ENCODE measurements around the gene UBTD2. TPM values are rescaled to one million over a fixed set of nuclear protein-coding genes. Genes with fewer than 3 reads are reported as not detected.

Gene UBTD2
- total RNA-seq, 3 donors from 2014 or later (not counting 1 experiment from before 2014, with no cell fraction given): 1.7 to 3.3 (median 2.6) TPM

GRCh38 chr5:172313915-172314314 is 30.4 kb upstream of the UBTD2 start:
- H3K36me3 Mint-ChIP-seq: no peaks in the 10 kb centered on the region
- H3K4me3 ChIP-seq (ENCODE audit: low read length): no peak overlapping the region
- H3K4me1 Mint-ChIP-seq: no peaks in the 10 kb centered on the region
- no peaks in the 10 kb centered on the region for H3K36me3 ChIP-seq (ENCODE audit: control insufficient read depth, insufficient read depth, low read length)
- no peaks in the 10 kb centered on the region for H3K9me3 ChIP-seq (ENCODE audit: control insufficient read depth, insufficient read depth, low read length)
- WGBS (ENCODE audit: insufficient coverage): 79% methylated on average over 4 of the region's 4 CpGs
- DNase-seq (no peak), ATAC-seq (no peak)
- intact Hi-C loops (cut with micrococcal nuclease): no loop called here
- H3K4me3 Mint-ChIP-seq: no peak overlapping the region
- no peaks in the 10 kb centered on the region for H3K27me3 ChIP-seq (ENCODE audit: control insufficient read depth, insufficient read depth, low read length)
- H3K4me1 ChIP-seq (ENCODE audit: control insufficient read depth, insufficient read depth, low read length): no peaks in the 10 kb centered on the region
- no peak overlapping the region for H3K27ac ChIP-seq (ENCODE audit: low read length)
- H3K27me3 Mint-ChIP-seq (ENCODE audit: low read depth in 2 of 2): peaks cover 0 to 10% of the 10 kb centered on the region in 2 donors
- H3K27ac Mint-ChIP-seq: no peak overlapping the region
- no peaks in the 10 kb centered on the region for H3K9me3 Mint-ChIP-seq
- TF ChIP-seq CTCF (IDR thresholded peaks at IDR 0.05): no peak

GRCh38 chr5:172312286-172312685 is 28.7 kb upstream of the UBTD2 start:
- ATAC-seq: no peak
- WGBS (ENCODE audit: insufficient coverage): 89% methylated on average over 1 of the region's 1 CpG
- Histone ChIP-seq H3K27me3 (ENCODE audit: control insufficient read depth, insufficient read depth, low read length) (no peaks in the 10 kb centered on the region), H3K4me1 (ENCODE audit: control insufficient read depth, insufficient read depth, low read length) (no peaks in the 10 kb centered on the region), H3K4me3 (ENCODE audit: low read length) (no peak overlapping the region), H3K27ac (ENCODE audit: low read length) (no peak overlapping the region), H3K36me3 (ENCODE audit: control insufficient read depth, insufficient read depth, low read length) (no peaks in the 10 kb centered on the region), H3K9me3 (ENCODE audit: control insufficient read depth, insufficient read depth, low read length) (no peaks in the 10 kb centered on the region)
- Mint-ChIP-seq H3K27me3 (ENCODE audit: low read depth in 2 of 2) (peaks cover 3 to 14% of the 10 kb centered on the region in 2 donors), H3K36me3 (no peaks in the 10 kb centered on the region), H3K4me3 (no peak overlapping the region), H3K4me1 (no peaks in the 10 kb centered on the region), H3K27ac (no peak overlapping the region), H3K9me3 (no peaks in the 10 kb centered on the region)
- intact Hi-C loops (cut with micrococcal nuclease): no loop called here
- no peak for DNase-seq
- TF ChIP-seq CTCF (IDR thresholded peaks at IDR 0.05): no peak

- Mint-ChIP-seq H3K36me3 (no peaks in the 10 kb centered on the region), H3K27ac (no peak overlapping the region), H3K4me1 (no peaks in the 10 kb centered on the region), H3K27me3 (ENCODE audit: low read depth in 2 of 2) (peaks cover 3 to 14% of the 10 kb centered on the region in 2 donors), H3K4me3 (no peak overlapping the region), H3K9me3 (no peaks in the 10 kb centered on the region)
- no peak overlapping the region for H3K27ac ChIP-seq (ENCODE audit: low read length)
- no peaks in the 10 kb centered on the region for H3K36me3 ChIP-seq (ENCODE audit: control insufficient read depth, insufficient read depth, low read length)
- no peaks in the 10 kb centered on the region for H3K27me3 ChIP-seq (ENCODE audit: control insufficient read depth, insufficient read depth, low read length)
- H3K4me3 ChIP-seq (ENCODE audit: low read length): no peak overlapping the region
- intact Hi-C loops (cut with micrococcal nuclease): no loop called here
- no peaks in the 10 kb centered on the region for H3K9me3 ChIP-seq (ENCODE audit: control insufficient read depth, insufficient read depth, low read length)
- TF ChIP-seq CTCF (IDR thresholded peaks at IDR 0.05): no peak
- DNase-seq (no peak), ATAC-seq (no peak)
- H3K4me1 ChIP-seq (ENCODE audit: control insufficient read depth, insufficient read depth, low read length): no peaks in the 10 kb centered on the region
- WGBS (ENCODE audit: insufficient coverage): 76% methylated on average over 3 of the region's 4 CpGs
Measured at GRCh38 chr5:172311605-172312004, 28.0 kb upstream of the UBTD2 start.

- Mint-ChIP-seq H3K4me1 (no peaks in the 10 kb centered on the region), H3K27me3 (ENCODE audit: low read depth in 2 of 2) (peaks cover 3 to 14% of the 10 kb centered on the region in 2 donors), H3K27ac (no peak overlapping the region), H3K4me3 (no peak overlapping the region), H3K36me3 (no peaks in the 10 kb centered on the region), H3K9me3 (no peaks in the 10 kb centered on the region)
- Histone ChIP-seq H3K27me3 (ENCODE audit: control insufficient read depth, insufficient read depth, low read length) (no peaks in the 10 kb centered on the region), H3K4me3 (ENCODE audit: low read length) (no peak overlapping the region), H3K4me1 (ENCODE audit: control insufficient read depth, insufficient read depth, low read length) (no peaks in the 10 kb centered on the region), H3K36me3 (ENCODE audit: control insufficient read depth, insufficient read depth, low read length) (no peaks in the 10 kb centered on the region), H3K9me3 (ENCODE audit: control insufficient read depth, insufficient read depth, low read length) (no peaks in the 10 kb centered on the region), H3K27ac (ENCODE audit: low read length) (no peak overlapping the region)
- no peak for TF ChIP-seq CTCF (IDR thresholded peaks at IDR 0.05)
- 93% methylated on average over 6 of the region's 7 CpGs for WGBS (ENCODE audit: insufficient coverage)
- ATAC-seq (no peak), DNase-seq (no peak)
- intact Hi-C loops (cut with micrococcal nuclease): no loop called here
Measured at GRCh38 chr5:172311026-172311425, 27.5 kb upstream of the UBTD2 start.

Data from natural killer cell (primary cell).